ENCODE measurements around the gene GOLPH3L.
"Not testable (repeated sequence)": the region's sequence is repeated elsewhere in the genome, so short reads cannot be mapped to it uniquely, and the experiment has no call there.

The GOLPH3L gene

DNA sequence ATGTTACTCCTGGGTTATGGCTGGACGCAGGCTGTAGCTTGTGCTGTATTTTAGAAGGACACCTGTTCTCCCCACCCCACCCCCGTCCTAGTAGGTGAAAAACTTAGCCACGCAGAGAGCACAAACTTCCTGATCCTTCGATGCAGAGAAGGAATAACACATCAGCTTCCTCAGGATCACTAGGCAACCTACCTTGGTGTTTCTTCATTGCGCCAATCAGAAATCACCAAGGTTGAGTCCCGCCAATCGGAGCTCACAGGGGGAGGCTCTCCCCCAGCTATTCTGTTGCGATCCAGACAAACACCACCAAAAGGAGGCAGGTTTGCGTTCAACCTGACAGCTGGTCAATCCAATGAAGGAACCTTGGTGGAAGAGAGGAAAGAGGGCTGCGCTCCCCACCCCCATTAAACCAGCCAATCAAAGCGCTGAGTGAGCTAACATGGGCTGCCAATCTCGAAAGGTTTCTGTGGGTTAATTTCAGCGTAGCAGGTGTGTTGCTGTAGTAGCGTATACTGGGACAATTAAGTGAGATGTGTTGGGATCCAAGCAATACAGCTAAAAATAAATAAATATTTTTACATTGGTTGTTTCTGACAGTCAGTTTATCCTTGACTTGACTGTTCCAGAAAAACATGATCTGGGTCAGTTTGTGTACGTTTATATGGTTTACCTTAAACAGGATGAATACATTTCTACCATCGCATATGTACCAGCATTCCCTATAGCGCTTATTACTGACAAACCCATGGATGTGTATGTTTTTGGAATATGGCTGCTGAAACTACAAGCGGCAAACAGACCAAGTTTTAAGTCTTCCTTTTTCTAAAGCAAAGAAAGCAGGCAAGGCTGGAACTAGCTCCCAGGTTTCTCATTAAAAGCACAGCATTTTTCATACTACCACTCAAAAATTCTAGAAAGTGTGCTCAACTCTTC lies at the start of gene GOLPH3L:
Gene GOLPH3L, minus strand, starts transcription at position 160 of the 933 bp plus-strand sequence. CDS start 2,316 bp downstream, outside the sequence.
- H3K4me3 ChIP-seq (ENCODE audit: low read length), result peak within 1 kb of the TSS; percentile 98
- H3K27me3 ChIP-seq (ENCODE audit: control insufficient read depth, insufficient read depth, low read length), result no peaks in the 10 kb centered on the region
- H3K4me1 ChIP-seq (ENCODE audit: control insufficient read depth, insufficient read depth, low read length), result peaks cover 4% of the 10 kb centered on the region
- peak within 1 kb of the TSS; percentile 53 for H3K27ac ChIP-seq (ENCODE audit: low read depth, low read length)
- H3K9ac ChIP-seq (ENCODE audit: low read length), result peak within 1 kb of the TSS; percentile 49
- H3K36me3 ChIP-seq (ENCODE audit: control insufficient read depth, insufficient read depth, low read length), result peaks cover 5% of the 10 kb centered on the region

DNA sequence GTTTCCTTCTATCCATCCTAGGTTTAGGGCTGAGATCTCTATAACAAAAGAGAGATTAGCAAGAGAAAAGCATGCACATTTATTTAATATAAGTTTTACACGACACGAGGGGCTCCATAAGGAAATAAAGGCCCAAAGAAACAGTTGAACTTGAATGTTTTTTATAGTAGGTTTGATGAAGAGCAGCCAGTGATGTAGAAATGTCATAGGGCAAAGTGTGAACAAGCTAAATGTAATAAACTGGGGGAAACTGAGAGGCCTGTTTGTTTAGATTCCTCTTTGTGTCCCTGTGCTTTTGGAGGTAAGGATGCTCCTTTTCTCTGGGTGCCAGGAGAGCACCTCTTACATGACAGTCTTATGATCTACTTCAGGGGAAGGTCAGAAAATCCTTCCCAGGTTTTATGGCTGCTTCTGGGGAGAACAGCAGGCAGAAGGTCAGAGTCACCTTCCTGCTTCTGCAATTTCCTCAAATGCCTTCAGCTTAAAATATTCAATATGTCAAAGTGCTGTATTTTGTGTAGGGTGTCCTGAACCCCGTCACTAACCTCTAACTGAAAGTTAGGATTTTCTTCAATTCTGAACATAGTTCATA lies 33.3 kb upstream of the GOLPH3L start:
- no peak overlapping the region for H3K4me3 ChIP-seq (ENCODE audit: low read length)
- no peak overlapping the region for H3K27ac ChIP-seq (ENCODE audit: low read depth, low read length)
- peaks cover 3% of the 10 kb centered on the region for H3K36me3 ChIP-seq (ENCODE audit: control insufficient read depth, insufficient read depth, low read length)
- H3K4me1 ChIP-seq (ENCODE audit: control insufficient read depth, insufficient read depth, low read length), result no peaks in the 10 kb centered on the region
- no peak overlapping the region for H3K9ac ChIP-seq (ENCODE audit: low read length)
- H3K27me3 ChIP-seq (ENCODE audit: control insufficient read depth, insufficient read depth, low read length), result no peaks in the 10 kb centered on the region

DNA sequence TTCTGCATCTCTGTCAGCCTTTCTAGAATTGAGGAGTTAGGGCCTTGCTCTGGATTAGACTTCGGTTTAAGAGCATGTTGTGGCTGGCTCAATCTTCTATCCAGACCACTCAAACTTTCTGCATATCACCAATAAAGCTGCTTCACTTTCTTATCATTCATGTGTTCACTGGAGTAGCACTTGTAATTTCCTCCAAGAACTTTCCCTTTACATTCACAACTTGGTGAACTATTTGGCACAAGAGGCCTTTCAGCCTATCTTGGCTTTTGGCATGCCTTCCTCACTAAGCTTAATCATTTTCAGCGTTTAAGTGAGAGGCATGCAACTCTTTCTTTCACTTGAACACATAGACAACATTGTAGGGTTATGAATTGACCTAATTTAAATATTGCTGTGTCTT lies 27.4 kb upstream of the GOLPH3L start:
- Histone ChIP-seq H3K9ac (ENCODE audit: low read length) (no peak overlapping the region), H3K4me3 (ENCODE audit: low read length) (no peak overlapping the region)

GRCh38 chr1:150720703-150721102 lies 23.7 kb upstream of the GOLPH3L start, which contains the start of gene HORMAD1:
Gene HORMAD1 (minus strand): TSS chr1:150720895. CDS start chr1:150719505, 1,390 bp downstream.
- H3K27ac ChIP-seq (ENCODE audit: low read depth, low read length), result no peak within 1 kb of the TSS

More for the DNA sequence above, 27.4 kb upstream of the GOLPH3L start:
- no peak overlapping the region for H3K27ac ChIP-seq (ENCODE audit: low read depth, low read length)
- no peaks in the 10 kb centered on the region for H3K4me1 ChIP-seq (ENCODE audit: control insufficient read depth, insufficient read depth, low read length)
- no peaks in the 10 kb centered on the region for H3K27me3 ChIP-seq (ENCODE audit: control insufficient read depth, insufficient read depth, low read length)
- no peaks in the 10 kb centered on the region for H3K36me3 ChIP-seq (ENCODE audit: control insufficient read depth, insufficient read depth, low read length)

DNA sequence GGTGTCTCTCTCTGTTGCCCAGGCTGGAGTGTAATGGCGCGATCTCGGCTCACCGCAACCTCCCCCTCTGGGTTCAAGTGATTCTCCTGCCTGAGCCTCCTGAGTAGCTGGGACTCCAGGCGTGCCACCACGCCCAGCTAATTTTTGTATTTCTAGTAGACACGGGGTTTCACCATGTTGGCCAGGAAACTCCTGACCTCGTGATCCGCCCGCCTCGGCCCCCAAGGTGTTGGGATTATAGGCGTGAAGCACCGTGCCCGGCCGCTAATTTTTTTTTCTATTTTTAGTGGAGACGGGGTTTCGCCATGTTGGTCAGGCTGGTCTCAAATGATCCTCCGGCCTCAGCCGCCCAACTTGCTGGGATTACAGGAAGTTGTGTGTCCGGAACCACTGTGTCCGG lies 23.1 kb upstream of the GOLPH3L start:
- H3K9ac ChIP-seq (ENCODE audit: low read length), result no peak overlapping the region

More at GRCh38 chr1:150720703-150721102, 23.7 kb upstream of the GOLPH3L start, which contains the start of gene HORMAD1:
- Histone ChIP-seq H3K4me1 (ENCODE audit: control insufficient read depth, insufficient read depth, low read length) (no peaks in the 10 kb centered on the region), H3K4me3 (ENCODE audit: low read length) (no peak within 1 kb of the TSS), H3K9ac (ENCODE audit: low read length) (no peak within 1 kb of the TSS), H3K36me3 (ENCODE audit: control insufficient read depth, insufficient read depth, low read length) (no peaks in the 10 kb centered on the region), H3K27me3 (ENCODE audit: control insufficient read depth, insufficient read depth, low read length) (no peaks in the 10 kb centered on the region)

DNA sequence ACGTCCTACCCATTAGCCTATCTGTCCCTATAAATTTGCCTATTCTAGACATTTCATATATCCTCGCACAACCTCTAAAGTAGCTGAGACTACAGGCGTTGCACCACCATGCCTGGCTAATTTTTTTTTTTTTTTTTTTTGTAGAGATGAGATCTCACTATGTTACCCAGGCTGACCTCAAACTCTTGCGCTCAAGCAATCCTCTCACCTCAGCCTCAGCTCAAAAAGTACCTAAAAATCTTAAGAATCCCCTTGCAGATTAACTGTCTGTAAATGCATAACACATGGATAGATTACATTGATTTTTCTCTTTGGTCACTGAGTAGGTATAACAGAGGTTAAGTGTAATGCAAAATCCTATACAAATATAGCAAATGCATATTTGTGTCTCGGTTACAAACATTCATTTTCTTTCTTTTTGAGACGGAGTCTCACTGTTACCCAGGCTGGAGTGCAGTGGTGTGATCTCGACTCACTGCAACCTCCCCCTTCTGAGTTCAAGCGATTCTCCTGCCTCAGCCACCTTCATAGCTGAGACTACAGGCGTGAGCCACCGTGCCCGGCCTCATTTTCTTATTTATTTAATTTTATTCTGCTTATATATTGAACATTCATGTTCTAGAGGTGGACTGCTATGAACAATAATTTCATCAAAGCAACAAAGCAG lies 21.4 kb upstream of the GOLPH3L start:
- Histone ChIP-seq H3K36me3 (ENCODE audit: control insufficient read depth, insufficient read depth, low read length) (no peaks in the 10 kb centered on the region), H3K4me1 (ENCODE audit: control insufficient read depth, insufficient read depth, low read length) (no peaks in the 10 kb centered on the region), H3K27ac (ENCODE audit: low read depth, low read length) (no peak overlapping the region), H3K4me3 (ENCODE audit: low read length) (no peak overlapping the region), H3K9ac (ENCODE audit: low read length) (no peak overlapping the region), H3K27me3 (ENCODE audit: control insufficient read depth, insufficient read depth, low read length) (no peaks in the 10 kb centered on the region)

More for the DNA sequence above, 23.1 kb upstream of the GOLPH3L start:
- H3K36me3 ChIP-seq (ENCODE audit: control insufficient read depth, insufficient read depth, low read length), result no peaks in the 10 kb centered on the region
- H3K27ac ChIP-seq (ENCODE audit: low read depth, low read length), result no peak overlapping the region
- H3K4me1 ChIP-seq (ENCODE audit: control insufficient read depth, insufficient read depth, low read length), result no peaks in the 10 kb centered on the region
- no peaks in the 10 kb centered on the region for H3K27me3 ChIP-seq (ENCODE audit: control insufficient read depth, insufficient read depth, low read length)
- H3K4me3 ChIP-seq (ENCODE audit: low read length), result no peak overlapping the region

DNA sequence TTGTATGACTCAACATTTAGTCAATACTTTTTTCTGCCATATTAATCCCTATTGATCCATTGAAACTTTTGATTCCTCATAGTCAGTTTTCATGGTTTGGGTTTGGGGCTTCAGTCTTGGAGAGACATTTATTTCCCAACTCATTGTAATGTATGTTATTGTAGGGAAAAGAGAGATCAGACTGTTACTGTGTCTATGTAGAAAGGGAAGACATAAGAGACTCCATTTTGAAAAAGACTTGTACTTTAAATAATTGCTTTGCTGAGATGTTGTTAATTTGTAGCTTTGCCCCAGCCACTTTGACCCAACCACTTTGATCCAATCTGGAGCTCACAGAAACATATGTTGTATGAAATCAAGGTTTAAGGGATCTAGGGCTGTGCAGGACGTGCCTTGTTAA lies 12.1 kb upstream of the GOLPH3L start:
- not testable (repeated sequence) for H3K4me3 ChIP-seq (ENCODE audit: low read length); H3K36me3 ChIP-seq (ENCODE audit: control insufficient read depth, insufficient read depth, low read length); H3K4me1 ChIP-seq (ENCODE audit: control insufficient read depth, insufficient read depth, low read length); H3K9ac ChIP-seq (ENCODE audit: low read length); H3K27ac ChIP-seq (ENCODE audit: low read depth, low read length); H3K27me3 ChIP-seq (ENCODE audit: control insufficient read depth, insufficient read depth, low read length)

GRCh38 chr1:150708595-150708994 lies 11.6 kb upstream of the GOLPH3L start:
- no peak overlapping the region for H3K9ac ChIP-seq (ENCODE audit: low read length)
- H3K27me3 ChIP-seq (ENCODE audit: control insufficient read depth, insufficient read depth, low read length), result no peaks in the 10 kb centered on the region
- no peaks in the 10 kb centered on the region for H3K36me3 ChIP-seq (ENCODE audit: control insufficient read depth, insufficient read depth, low read length)
- H3K27ac ChIP-seq (ENCODE audit: low read depth, low read length), result no peak overlapping the region
- no peak overlapping the region for H3K4me3 ChIP-seq (ENCODE audit: low read length)
- no peaks in the 10 kb centered on the region for H3K4me1 ChIP-seq (ENCODE audit: control insufficient read depth, insufficient read depth, low read length)

DNA sequence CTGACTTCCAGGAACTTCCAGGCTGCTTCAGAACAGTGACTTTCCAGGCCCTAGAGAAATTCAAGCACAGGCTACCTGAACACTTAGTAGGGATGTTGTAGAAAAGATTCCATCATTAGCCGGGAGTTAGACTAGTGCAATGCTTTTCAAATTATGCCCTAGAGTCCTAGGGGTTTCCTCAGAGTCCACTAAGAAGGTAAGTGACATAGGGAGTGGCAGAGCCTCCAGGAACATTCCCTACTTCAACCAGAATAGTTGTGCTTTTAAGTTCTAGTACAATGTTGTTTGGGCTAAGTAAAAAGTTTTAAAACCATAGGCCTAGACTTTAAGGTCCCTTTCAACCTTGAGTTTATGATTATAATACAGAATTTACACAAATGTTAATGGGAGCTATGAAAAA lies 9.1 kb upstream of the GOLPH3L start:
- Histone ChIP-seq H3K4me3 (ENCODE audit: low read length) (no peak overlapping the region), H3K4me1 (ENCODE audit: control insufficient read depth, insufficient read depth, low read length) (no peaks in the 10 kb centered on the region), H3K27me3 (ENCODE audit: control insufficient read depth, insufficient read depth, low read length) (no peaks in the 10 kb centered on the region), H3K9ac (ENCODE audit: low read length) (no peak overlapping the region), H3K27ac (ENCODE audit: low read depth, low read length) (no peak overlapping the region), H3K36me3 (ENCODE audit: control insufficient read depth, insufficient read depth, low read length) (no peaks in the 10 kb centered on the region)

- H3K36me3 ChIP-seq (ENCODE audit: control insufficient read depth, insufficient read depth, low read length), result no peaks in the 10 kb centered on the region
- no peak overlapping the region for H3K27ac ChIP-seq (ENCODE audit: low read depth, low read length)
- H3K4me3 ChIP-seq (ENCODE audit: low read length), result no peak overlapping the region
- no peaks in the 10 kb centered on the region for H3K27me3 ChIP-seq (ENCODE audit: control insufficient read depth, insufficient read depth, low read length)
- no peaks in the 10 kb centered on the region for H3K4me1 ChIP-seq (ENCODE audit: control insufficient read depth, insufficient read depth, low read length)
- H3K9ac ChIP-seq (ENCODE audit: low read length), result no peak overlapping the region
Observed at GRCh38 chr1:150703427-150703826, 6.5 kb upstream of the GOLPH3L start.

DNA sequence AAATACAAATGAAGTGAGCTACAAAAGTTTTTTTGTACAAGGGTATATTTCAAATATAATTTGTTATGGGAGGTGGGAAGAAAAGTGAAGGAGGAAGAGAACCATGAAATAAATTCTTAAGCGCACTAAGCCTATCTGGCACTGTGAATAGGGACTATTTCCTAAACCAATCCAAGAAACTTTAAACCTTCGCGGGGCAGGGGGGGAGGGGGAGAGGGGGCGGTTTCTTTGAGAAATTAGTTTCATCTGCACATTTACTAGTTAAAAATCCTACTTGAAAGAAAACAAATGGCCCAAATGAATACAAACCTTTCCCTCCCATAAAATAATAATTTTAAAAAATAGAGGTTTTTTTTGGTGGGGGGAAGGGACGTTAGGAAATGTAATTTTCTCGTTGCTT lies 364 bp downstream of the GOLPH3L start:
- peak overlapping the region; percentile 49 for H3K9ac ChIP-seq (ENCODE audit: low read length)
- H3K36me3 ChIP-seq (ENCODE audit: control insufficient read depth, insufficient read depth, low read length), result peaks cover 6% of the 10 kb centered on the region
- no peaks in the 10 kb centered on the region for H3K27me3 ChIP-seq (ENCODE audit: control insufficient read depth, insufficient read depth, low read length)
- H3K27ac ChIP-seq (ENCODE audit: low read depth, low read length), result peak overlapping the region; percentile 53
- peak overlapping the region; percentile 98 for H3K4me3 ChIP-seq (ENCODE audit: low read length)
- peaks cover 4% of the 10 kb centered on the region for H3K4me1 ChIP-seq (ENCODE audit: control insufficient read depth, insufficient read depth, low read length)

DNA sequence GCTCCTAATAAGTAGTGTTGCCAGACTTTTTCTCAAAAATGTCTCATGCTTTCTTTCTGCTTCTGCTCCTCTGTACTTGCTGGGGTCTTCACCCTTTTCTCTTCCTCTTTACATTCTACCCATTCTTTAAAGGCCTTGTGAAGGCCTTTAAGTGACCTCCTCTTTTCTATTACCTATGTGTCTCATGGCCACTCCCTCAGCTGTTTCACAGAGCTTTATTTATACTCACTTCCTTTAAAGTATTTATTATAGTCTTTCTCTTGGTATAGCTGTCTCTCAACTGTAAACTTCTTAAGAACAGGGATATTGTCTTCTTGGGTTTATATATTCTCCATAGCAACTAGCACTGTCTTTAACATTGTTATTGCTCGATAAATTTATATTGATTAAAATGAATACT lies 792 bp downstream of the GOLPH3L start:
- no peak overlapping the region for H3K27ac ChIP-seq (ENCODE audit: low read depth, low read length)
- H3K4me1 ChIP-seq (ENCODE audit: control insufficient read depth, insufficient read depth, low read length), result peaks cover 4% of the 10 kb centered on the region
- no peak overlapping the region for H3K9ac ChIP-seq (ENCODE audit: low read length)
- H3K27me3 ChIP-seq (ENCODE audit: control insufficient read depth, insufficient read depth, low read length), result no peaks in the 10 kb centered on the region
- peaks cover 6% of the 10 kb centered on the region for H3K36me3 ChIP-seq (ENCODE audit: control insufficient read depth, insufficient read depth, low read length)
- peak overlapping the region; percentile 98 for H3K4me3 ChIP-seq (ENCODE audit: low read length)

Data from rectal smooth muscle tissue (tissue), 1 donor.